Activated naive CD4-positive, alpha-beta T cell treated with Interleukin-2 at 50 U/mL for 16 hours (primary cell): Measurements from ENCODE around the gene DDX42.
"Not testable (repeated sequence)": the region's sequence is repeated elsewhere in the genome, so short reads cannot be mapped to it uniquely, and the experiment has no call there.

Experiments
- DNase-seq: peaks from one replicate; pipeline ENCODE4 v3.0.0-alpha.2; 2020

The DDX42 gene

DNA sequence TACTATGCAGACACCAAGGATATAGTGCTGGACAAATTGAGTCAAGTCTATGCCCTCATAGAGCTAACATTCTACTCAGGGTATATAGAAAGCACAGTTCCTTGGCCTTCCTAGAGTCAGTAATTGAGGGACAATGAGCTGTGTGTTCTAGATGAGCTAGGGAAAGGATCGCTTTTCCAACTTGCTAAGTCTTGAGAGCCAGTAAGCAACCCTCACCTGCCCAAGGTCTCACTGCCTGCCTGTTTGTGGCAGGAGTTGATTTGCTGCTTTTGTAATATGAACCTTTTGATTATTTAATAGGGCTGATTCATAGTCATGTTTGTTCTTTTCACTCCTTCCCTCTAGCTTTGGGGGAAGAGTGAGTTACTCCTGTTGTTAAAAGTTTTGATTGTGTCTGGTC lies 6.5 kb downstream of the DDX42 start:
- DNase-seq = no peak

DNA sequence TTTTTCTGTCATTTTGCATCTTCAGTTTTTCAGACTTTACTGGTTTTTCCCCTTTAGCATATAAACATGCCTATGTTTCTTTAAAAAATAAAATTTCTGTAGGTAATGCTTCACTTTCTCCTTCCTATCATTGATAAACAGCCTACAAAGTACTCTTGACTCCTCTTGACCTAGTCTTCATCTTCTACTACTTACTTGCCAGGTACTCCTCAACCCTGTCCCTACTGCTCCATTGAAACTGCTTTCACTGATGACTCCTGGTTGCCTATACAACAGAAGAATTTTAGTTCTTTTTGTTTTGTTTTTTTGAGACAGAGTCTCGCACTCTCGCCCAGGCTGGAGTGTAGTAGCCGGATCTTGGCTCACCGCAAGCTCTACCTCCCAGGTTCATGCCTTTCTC lies 7.0 kb downstream of the DDX42 start:
- no peak for DNase-seq

DNA sequence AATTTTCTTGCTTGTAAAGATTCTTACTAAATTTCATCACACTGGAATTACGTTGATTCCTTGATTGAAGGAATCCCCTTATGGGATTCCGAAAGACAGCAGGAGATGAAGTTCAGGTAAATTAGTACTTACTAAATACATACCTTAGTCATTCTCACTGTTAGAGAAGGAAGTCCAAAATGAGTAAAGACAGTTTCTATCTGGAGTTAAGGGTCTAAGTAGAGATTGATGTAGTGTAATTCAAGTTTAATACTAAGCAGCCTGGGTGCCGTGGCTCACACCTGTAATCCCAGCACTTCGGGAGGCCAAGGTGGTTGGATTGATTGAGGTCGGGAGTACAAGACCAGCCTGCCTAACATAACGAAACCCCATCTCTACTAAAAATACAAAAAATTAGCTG lies 9.6 kb downstream of the DDX42 start:
- no peak for DNase-seq

DNA sequence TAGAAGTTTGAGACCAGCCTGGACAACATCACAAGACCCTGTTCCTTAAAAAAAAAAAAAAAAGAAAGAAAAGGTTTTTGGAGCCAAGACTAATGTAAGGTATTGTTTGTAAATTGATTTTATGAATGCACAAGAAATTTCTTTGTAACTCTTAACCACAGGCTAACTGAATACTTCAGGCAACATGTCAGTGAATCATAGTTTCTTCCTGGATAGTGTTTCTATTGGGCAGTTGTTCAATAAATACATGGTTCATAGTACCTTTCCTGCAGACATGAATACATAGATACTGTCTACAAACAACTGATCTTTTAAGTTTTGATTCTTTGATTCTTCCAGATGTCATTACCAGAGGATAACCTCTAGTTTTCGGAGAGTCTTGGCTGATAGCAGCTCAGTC lies 11.6 kb downstream of the DDX42 start:
- DNase-seq = no peak

DNA sequence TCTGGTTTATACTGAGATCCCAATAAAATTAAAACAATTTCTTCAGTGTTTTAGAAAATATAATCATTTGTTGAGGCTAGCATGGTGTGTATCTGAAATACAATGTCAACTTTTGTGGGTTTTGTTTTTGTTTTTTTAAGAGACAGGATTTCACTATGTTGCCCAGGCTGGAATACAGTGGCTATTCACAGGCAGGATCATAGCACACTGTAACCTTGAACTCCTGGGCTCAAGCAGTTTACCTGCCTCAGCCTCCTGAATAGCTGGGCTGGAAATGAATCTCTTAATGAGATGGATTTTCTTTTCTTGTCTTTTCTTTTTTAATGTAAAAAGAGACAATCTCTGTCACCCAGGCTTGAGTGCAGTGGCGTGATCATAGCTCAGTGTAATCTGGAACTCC lies 12.1 kb downstream of the DDX42 start:
- DNase-seq = no peak

DNA sequence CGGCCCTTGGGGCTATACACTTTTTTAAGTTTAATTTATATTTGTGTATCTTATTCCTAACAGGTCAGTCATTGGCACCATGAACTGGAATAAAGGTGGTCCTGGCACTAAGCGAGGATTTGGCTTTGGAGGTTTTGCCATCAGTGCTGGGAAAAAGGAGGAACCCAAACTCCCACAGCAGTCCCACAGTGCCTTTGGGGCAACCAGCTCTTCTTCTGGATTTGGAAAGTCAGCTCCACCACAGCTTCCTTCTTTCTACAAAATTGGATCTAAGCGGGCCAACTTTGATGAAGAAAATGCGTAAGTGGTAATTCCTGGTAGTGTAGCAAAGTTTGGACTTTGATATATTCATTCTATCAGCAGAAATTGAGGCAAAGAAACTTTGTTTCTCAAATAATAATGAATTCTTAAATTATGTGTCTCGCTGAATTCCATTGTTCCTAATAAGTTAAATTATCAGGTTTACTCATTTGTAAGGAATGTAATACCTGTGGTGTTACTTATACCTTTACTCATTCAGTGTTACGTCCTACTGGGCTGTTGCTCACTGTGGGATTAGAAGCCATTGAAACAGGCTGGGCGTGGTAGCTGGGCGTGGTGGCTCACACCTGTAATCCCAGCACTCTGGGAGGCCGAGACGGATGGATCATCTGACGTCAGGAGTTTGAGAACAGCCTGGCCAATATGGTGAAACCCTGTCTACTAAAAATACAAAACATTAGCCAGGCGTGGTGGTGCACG lies 13.2 kb downstream of the DDX42 start:
- DNase-seq = no peak

DNA sequence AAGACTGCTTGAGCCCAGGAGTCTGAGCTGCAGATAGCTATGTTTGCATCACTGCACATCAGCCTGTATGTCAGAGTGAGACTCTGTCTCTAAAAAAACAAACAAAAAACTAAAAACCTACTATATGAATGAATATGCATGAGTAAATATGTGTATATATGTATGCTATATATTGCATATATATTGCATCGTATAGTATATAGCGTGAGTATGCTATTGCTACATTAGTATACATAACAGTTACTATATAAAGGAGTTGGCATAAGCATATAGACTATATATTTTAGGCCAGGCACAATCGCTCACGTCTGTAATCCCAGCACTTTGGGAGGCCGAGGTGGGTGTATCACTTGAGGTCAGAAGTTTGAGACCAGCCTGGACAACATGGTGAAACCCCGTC lies 16.1 kb downstream of the DDX42 start:
- DNase-seq = no peak

DNA sequence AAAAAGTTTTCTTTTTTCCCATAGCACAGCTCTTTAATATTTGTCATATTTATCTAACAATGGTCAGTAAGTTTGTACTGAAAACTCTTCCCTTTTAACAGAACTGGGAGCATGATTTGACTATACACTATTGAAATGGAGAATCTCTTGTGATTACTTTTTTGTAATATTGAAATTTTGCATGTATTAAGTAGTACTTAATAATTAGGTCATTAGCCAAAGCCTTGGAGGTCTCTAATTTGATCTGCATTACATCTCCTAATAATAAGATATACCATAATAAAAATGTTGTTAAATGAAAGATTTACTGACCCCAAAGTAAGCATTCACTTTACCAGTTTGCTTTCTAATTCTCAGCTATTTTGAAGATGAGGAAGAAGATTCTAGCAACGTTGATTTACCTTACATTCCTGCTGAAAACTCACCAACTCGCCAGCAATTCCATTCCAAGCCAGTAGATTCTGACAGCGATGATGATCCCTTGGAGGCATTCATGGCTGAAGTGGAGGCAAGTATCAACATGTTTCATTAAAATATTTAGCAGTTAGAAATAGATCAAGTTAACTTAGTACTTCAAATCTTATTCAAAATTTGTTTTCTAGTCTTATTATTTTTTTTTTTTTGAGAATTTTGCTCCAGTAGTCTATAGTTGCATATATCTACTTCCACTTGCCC lies 18.2 kb downstream of the DDX42 start:
- DNase-seq = no peak

DNA sequence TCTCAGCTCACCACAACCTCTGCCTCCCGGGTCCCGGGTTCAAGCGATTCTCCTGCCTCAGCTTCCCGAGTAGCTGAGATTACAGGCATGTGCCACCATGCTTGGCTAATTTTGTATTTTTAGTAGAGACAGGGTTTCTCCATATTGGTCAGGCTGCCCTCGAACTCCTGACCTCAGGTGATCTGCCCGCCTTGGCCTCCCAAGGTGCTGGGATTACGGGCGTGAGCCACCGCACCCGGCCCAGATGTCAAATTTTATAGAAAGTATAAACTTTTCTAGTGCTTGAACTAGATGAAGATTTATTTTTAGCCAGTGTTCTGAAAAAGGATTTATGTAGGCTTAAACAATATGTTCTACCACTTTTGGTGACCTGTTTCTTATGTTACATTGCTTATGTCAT lies 22.4 kb downstream of the DDX42 start:
- not testable (repeated sequence) for DNase-seq

DNA sequence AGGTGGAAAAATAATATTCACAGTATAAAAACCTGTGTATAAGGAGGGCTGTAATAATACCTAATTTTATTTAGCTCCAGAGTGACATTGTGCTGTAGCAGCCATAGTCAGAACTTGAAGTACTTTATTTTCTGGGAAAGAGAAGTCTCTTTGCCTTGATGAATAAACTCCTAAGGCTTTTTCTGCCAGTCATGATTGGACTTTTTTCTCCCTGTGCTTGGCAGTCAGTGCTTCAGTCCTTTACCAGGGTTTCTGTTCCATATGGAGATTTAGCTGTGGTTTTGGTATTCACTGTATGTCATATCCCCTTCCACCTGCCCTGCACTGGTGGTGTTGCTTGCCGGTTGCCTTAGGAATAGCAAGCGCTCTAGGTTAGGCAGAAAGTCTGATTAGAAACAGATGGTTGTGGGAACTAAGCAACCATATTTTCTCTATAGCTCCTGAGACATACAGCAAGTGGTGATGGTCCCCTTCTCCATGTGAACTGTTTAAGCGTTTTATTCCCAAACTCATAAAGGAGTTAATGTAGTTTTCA lies 24.7 kb downstream of the DDX42 start:
- DNase-seq = no peak

DNA sequence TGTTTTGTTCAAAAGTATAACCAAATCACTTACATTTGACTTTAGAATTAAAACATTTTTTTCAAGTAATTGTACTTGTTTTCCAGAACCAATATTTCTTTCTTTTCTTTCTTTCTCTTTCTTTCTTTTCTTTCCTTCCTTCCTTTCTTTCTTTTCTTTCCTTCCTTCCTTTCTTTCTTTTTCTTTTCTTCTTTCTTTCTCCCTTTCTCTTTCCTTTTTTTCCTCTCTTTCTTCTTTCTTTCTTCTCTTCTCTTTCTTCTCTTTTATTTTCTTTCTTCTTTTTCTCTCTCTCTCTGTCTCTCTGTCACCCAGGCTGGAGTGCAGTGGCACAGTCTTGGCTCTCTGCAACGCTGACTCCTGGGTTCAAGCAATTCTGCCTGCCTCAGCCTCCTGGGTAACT lies 26.8 kb downstream of the DDX42 start:
- DNase-seq = no peak

DNA sequence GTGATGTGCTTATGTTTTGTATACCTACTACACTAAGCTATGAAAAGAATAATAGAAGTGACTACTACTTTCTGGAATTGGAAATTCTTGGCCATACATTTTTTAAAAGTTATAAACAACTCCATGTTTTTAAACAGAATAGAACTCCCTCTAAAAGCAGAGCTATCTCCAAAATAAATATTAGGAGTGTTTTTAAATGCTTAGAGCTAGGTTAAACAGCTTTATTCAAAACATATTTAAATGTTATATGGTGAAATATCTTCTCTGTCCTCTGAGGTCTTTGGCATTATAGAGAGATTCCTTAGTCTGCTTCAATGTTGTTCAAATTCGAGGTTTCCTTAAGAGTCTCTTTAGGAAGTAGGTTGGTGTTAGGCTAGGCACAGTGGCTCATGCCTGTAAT lies 30.4 kb downstream of the DDX42 start:
- no peak for DNase-seq

DNA sequence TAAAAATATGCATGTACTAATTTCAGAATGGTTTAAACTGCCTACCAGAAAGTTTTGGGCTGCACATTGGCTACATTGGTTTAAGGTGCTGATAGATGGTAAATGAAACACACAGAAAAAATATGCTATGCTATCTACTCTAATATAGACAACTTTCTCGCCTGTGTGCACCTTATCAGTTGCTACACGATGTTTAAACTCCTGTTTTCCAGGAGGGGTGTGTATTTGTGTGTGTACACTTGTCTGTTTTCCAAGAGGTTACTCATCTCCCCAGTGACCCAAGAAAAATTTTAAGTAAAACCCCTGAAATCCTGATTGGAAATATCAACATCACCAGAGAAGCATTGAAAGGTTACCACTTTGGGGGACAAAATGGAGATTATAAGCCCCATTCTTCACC lies 31.6 kb downstream of the DDX42 start:
- no peak for DNase-seq

DNA sequence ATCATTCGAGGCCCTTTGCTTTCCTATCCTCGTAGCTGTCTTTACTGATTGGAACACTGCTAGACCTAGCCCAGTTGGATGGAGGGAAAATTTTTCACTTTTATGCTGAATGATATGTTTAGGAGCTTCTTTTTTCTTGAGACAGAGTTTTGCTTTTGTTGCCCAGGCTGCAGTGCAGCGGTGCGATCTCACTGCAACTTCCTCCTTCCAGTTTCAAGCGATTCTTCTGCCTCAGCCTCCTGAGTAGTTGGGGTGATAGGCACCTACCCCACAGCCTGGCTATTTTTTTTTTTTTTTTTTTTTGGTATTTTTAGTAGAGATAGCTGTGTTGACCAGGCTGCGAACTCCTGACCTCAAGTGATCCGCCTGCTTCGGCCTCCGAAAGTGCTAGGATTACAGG lies 36.0 kb downstream of the DDX42 start:
- no peak for DNase-seq

DNA sequence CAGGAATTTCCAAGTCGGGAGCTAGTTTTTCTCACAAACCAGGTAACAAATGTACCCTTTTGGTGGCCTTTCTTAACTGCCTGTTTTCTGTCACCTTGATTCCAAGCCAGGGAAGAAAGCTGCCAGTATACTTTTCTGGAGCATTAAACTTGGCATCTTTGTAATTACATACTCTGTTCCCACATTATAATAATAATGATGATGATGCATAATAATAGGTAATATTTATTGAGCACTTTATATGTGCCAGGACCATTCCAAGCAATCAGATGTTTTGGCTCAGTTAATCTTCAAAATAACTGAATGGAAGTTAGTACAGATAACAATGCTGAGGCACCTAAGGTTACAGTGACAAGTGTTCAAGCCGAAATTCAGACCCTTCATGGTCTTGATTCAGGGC lies 42.2 kb downstream of the DDX42 start:
- no peak for DNase-seq

DNA sequence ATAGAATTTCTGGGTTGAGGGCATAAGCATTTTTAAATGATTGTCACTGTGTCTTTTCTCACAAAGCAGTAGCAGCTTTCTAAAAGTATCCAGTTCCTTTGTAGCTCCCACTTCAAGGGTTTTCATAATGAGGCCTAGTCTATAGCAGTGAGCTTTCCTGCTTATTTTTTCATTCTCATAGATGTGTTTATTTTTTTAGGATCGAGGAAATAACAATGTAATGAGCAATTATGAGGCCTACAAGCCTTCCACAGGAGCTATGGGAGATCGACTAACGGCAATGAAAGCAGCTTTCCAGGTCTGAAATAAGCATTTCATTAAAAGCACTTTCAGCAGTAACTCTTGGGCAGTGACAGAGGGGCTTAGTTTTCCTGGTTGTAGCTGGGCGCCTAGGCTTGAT lies 42.7 kb downstream of the DDX42 start:
- no peak for DNase-seq

DNA sequence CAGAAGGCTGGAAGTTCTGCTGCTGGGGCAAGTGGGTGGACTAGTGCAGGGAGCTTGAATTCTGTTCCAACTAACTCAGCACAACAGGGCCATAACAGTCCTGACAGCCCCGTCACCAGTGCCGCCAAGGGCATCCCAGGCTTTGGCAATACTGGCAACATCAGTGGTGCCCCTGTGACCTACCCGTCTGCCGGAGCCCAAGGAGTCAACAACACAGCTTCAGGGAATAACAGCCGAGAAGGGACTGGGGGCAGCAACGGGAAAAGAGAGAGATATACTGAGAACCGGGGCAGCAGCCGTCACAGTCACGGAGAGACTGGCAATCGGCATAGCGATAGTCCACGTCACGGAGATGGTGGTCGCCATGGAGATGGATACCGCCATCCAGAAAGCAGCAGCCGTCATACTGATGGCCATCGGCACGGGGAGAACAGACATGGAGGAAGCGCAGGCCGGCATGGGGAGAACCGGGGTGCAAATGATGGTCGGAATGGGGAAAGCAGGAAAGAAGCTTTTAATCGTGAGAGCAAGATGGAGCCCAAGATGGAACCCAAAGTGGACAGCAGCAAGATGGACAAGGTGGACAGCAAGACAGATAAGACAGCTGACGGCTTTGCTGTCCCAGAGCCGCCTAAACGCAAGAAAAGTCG lies 43.9 kb downstream of the DDX42 start:
- no peak for DNase-seq

DNA sequence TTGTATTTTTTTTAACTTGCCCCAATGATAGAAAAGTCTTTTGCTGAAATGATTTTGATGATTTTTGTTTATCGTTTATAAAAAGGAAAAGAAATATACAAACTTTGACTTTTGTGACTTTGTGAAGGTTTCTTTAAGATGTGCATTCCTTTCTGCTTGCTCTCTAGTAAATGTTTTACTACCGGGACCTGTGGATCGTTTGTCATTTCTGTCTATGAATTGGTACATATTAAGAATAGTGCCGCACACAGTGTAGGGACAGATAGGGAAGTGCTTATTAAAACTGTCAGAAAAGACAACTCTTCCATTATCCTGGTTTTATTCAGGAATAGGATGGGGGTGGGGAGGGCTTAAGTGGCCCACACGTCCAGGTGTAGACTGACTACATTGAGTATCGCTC lies 45.2 kb downstream of the DDX42 start:
- no peak for DNase-seq

DNA sequence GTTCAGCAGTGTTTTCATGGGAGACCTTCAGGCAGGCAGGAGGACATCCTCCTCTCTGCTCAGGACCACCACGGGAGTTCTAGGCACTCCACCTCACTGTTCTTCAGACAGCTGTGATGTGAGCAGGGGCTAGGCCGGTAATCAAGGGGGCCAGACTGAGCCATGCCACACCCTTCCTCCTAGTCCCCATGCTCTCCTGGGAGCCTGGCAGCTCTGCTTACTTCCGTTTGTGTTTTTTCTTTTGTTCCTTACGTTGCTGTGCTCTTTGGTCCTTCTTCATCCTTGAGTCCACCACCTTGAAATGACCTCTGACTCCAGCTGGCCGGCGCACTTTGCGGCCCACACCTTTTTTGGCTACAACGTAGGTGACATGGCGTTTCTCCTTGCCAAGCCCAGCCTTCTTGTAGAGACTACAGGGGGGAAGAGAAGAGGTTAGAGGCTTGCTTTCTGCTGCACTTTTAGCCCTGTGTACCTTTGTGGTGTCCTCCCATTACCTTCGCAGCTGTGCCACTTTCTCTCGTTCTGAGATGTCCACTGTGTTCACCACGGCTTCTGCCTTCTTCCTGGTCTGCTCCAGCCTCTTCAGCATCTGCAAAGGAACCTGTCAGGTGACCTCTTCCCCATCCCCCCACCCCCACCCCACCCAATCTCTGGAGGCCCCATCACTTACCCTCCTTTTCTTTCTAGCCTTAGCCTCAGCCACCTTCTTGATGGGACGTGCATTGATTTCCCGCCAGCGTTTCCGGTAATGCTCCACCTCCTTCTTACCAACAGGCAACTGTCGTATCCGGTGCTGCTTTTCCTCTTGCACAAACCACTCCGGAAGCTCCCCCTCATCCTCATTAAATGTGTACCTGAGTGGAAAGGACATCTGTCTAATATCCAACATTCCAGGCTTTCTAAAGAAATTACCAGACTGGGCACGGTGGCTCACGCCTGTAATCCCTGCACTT lies 45.9 kb downstream of the DDX42 start:
- DNase-seq = no peak

DNA sequence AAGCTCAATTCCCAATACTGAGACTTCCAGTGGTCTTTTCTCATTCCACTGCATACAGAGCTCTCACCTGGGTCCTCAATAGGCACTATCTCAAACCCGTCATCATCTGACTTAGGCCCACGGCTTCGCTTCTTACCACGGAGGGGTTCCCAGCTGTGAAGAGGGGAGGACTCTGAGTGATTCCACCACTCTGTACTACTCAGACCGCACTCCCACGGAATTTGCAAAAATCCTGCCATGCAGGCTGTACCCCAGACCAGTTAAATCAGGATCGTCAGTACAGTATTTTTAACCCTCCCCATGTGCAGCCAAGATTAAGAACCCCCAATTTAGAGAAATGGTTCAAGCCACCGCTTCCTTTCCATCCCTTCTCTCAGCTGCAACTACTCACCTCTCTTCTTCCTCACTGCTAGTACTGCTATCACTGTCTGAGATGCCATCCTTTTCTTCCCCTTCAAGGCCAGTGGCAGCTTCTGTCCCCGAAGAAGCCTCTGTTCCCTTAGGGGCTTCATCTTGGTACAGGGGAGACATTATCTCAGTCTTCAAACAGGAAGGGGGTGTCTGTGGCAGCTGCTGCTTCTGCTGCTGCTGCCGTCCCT lies 47.1 kb downstream of the DDX42 start:
- no peak for DNase-seq

DNA sequence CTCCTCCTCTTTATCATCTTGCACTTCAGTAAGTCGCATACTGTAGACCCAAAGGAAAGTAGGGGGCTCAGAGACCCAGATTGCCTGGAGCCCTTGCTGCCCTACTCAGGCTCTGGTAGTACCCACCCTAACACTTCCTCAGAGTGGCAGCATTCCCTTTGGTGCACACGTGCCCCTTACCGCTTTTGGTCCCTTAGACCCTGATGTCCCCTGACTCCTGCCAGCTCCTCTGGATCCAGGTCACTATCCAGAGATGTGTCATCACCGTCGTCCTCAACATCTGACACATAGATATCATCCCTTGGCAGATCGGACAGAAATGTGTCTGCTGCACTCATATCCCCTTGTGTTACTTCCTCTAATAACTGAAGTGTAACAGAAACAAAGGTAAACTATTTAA lies 47.8 kb downstream of the DDX42 start:
- no peak for DNase-seq

DNA sequence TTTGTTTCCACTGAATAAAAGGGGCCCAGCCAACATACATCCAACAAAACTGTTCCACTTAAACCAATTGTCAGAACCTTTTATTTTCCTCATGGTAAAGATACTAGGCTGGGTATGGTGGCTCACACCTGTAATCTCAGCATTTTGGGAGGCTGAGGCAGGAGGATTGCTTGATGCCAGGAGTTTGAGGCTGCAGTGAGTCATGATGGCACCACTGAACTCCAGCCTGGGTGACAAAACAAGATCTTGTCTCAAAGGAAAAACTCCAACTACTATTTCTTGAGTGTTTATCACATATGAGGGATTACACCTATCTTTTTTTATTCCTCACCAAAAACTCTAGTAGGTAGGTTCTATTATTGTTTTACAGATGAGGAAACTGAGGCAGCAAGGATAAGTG lies 48.6 kb downstream of the DDX42 start:
- DNase-seq = no peak
